ENCODE measurements around the gene ABHD17A.

ABHD17A gene

GRCh38 chr19:1885398-1886119 lies at the start of gene ABHD17A:
TSS of gene ABHD17A (minus strand) at chr19:1885496. CDS start at chr19:1881566, 3,930 bp downstream.
- peak; percentile 97 to 98 for DNase-seq

GRCh38 chr19:1933942-1934341 lies 48.6 kb upstream of the ABHD17A start:
- no peak for DNase-seq

- no peak for DNase-seq
Observed at GRCh38 chr19:1933244-1933643, 47.9 kb upstream of the ABHD17A start.

GRCh38 chr19:1932395-1932794 lies 47.1 kb upstream of the ABHD17A start:
- no peak for DNase-seq

- no peak for DNase-seq
Observed at GRCh38 chr19:1931445-1931844, 46.1 kb upstream of the ABHD17A start.

- DNase-seq, result peak; percentile 92 to 93
Observed at GRCh38 chr19:1929021-1929742, 43.9 kb upstream of the ABHD17A start.

GRCh38 chr19:1925544-1925943 lies 40.2 kb upstream of the ABHD17A start:
- DNase-seq, result no peak

GRCh38 chr19:1924320-1924961 lies 39.1 kb upstream of the ABHD17A start:
- DNase-seq, result no peak

GRCh38 chr19:1923319-1923718 lies 38.0 kb upstream of the ABHD17A start:
- peak; percentile 60 for DNase-seq

GRCh38 chr19:1922803-1923202 lies 37.5 kb upstream of the ABHD17A start:
- DNase-seq, result no peak

GRCh38 chr19:1921825-1922224 lies 36.5 kb upstream of the ABHD17A start:
- no peak for DNase-seq

GRCh38 chr19:1921326-1921725 lies 36.0 kb upstream of the ABHD17A start:
- no peak for DNase-seq

- DNase-seq, result no peak
Observed at GRCh38 chr19:1920644-1921043, 35.3 kb upstream of the ABHD17A start.

- DNase-seq, result no peak
Observed at GRCh38 chr19:1918975-1919374, 33.7 kb upstream of the ABHD17A start.

- DNase-seq, result no peak
Observed at GRCh38 chr19:1917926-1918325, 32.6 kb upstream of the ABHD17A start.

- no peak for DNase-seq
Observed at GRCh38 chr19:1917146-1917545, 31.9 kb upstream of the ABHD17A start.

GRCh38 chr19:1914826-1915341 lies 29.6 kb upstream of the ABHD17A start:
- no peak for DNase-seq

GRCh38 chr19:1913781-1914577 lies 28.7 kb upstream of the ABHD17A start:
- no peak for DNase-seq

- no peak for DNase-seq
Observed at GRCh38 chr19:1912760-1913505, 27.6 kb upstream of the ABHD17A start.

- DNase-seq, result no peak
Observed at GRCh38 chr19:1911995-1912394, 26.7 kb upstream of the ABHD17A start.

GRCh38 chr19:1911098-1911497 lies 25.8 kb upstream of the ABHD17A start:
- peak in 1 of 2 experiments; percentile 48 for DNase-seq

GRCh38 chr19:1910177-1910576 lies 24.9 kb upstream of the ABHD17A start:
- DNase-seq, result no peak
